Aorta (tissue), 5 donors: ENCODE measurements around the gene AMY1A. TPM values are rescaled to one million over a fixed set of nuclear protein-coding genes. Genes with fewer than 3 reads are reported as not detected.
"Not testable (repeated sequence)": the region's sequence is repeated elsewhere in the genome, so short reads cannot be mapped to it uniquely, and the experiment has no call there.

ENCODE experiments used
- ATAC-seq: fragments of 200-7000 bp; cut with Tn5 transposase; one replicate; pipeline ENCODE4 v1.9.1; 2022; ENCODE audit warnings: moderate library complexity; ENCODE audit not compliant: low FRiP score
- DNase-seq, 2 donors: peaks; one replicate each; pipeline ENCODE4 v3.0.0-alpha.2; 2020
- H3K27ac ChIP-seq, 2 donors: one replicate each; pipeline ENCODE4 v1.5.1; 2013; ENCODE audit warnings: low read length in 2 of 2, mild to moderate bottlenecking in 2 of 2, moderate library complexity in 2 of 2, control low read depth in 1 of 2, inconsistent platforms in 1 of 2, low read depth in 1 of 2
- H3K27me3 ChIP-seq, 2 donors: one replicate each; pipeline ENCODE4 v1.6.1; 2013; ENCODE audit warnings: control low read depth in 1 of 2, low read length in 1 of 2, mild to moderate bottlenecking in 1 of 2, moderate library complexity in 1 of 2; ENCODE audit not compliant: insufficient read depth in 2 of 2, control insufficient read depth in 1 of 2
- H3K36me3 ChIP-seq, 2 donors: one replicate each; pipeline ENCODE4 v1.6.1; 2013; ENCODE audit warnings: control low read depth in 1 of 2, low read length in 1 of 2, mild to moderate bottlenecking in 1 of 2; ENCODE audit not compliant: insufficient read depth in 2 of 2, control insufficient read depth in 1 of 2
- H3K4me1 ChIP-seq, 2 donors: one replicate each; pipeline ENCODE4 v1.6.1; 2013; ENCODE audit warnings: low read length in 2 of 2, control low read depth in 1 of 2, mild to moderate bottlenecking in 1 of 2, moderate library complexity in 1 of 2; ENCODE audit not compliant: insufficient read depth in 2 of 2, control insufficient read depth in 1 of 2
- H3K4me3 ChIP-seq, 2 donors: one replicate each; pipeline ENCODE4 v1.5.1; 2013; ENCODE audit warnings: low read length in 2 of 2, control low read depth in 1 of 2, mild to moderate bottlenecking in 1 of 2
- H3K9me3 ChIP-seq: one replicate; pipeline ENCODE4 v1.6.1; 2013; ENCODE audit warnings: mild to moderate bottlenecking, low read length; ENCODE audit not compliant: control insufficient read depth
- WGBS, 2 donors: extraction: QIAGEN DNeasy Blood & Tissue Kit; methylation state at CpG; one replicate each; pipeline ENCODE4 v1.1.7; 2013; 5-methylcytosine and 5-hydroxymethylcytosine counted together
- intact Hi-C, 2 donors: fragments of 100-400 bp; cut with DNase I; formaldehyde crosslinking; loops; one replicate each; pipeline versions ENCODE4 v1.14.2 to v1.15.0; 2022
- polyA plus RNA-seq, 2 donors: library from polyadenylated mRNA; stranded (reverse); fragments of 200-250 nt; gene quantifications; one replicate each; pipeline ENCODE4 v1.2.3, GENCODE V29; 2013
- total RNA-seq, 2 donors: library from RNA; stranded (reverse); fragmentation: NEBNext Ultra II Directional; extraction: Animal tissue kit (Norgen Biotek cat#: 25700); gene quantifications; one replicate each; pipeline ENCODE4 v1.2.1, GENCODE V29; 2021
- donor health status: healthy with polysubstance abuse.
- donor health status: Bipolar disorder and iron deficiency.
- donor health status: DM: no; HTN: no; CAD: no.
- donor health status: DM: no; HTN: no; CAD: no.
- donor health status: DM: yes; HTN: yes; CAD: no.

AMY1A gene
- total and polyA plus RNA-seq, 4 donors, result not detected

DNA sequence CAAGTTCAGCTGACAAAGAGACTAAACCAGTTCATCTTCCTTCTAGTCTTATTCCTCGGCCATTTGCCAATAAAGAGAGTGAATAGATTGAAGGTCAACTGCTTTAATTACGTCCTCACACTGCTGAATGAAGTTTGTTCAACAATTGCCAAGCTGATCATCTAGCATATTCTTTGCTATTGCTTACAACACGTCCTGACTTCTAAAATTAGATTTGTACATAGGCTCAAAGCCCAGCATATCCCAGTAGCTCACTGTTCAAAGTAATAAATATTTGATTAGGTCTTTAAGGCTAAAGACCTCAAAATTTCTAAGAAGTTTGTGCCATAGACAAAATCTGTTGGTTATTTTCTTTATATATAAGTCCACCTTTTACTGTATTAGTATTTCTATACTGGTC is 20.8 kb downstream of the AMY1A start:
- ATAC-seq, H3K27me3 ChIP-seq, H3K9me3 ChIP-seq, H3K36me3 ChIP-seq, H3K27ac ChIP-seq, DNase-seq, intact Hi-C loops, H3K4me1 ChIP-seq, H3K4me3 ChIP-seq: not testable (repeated sequence)
- no CpG with 5 or more reads among the region's 3 CpGs for WGBS, 2 donors

DNA sequence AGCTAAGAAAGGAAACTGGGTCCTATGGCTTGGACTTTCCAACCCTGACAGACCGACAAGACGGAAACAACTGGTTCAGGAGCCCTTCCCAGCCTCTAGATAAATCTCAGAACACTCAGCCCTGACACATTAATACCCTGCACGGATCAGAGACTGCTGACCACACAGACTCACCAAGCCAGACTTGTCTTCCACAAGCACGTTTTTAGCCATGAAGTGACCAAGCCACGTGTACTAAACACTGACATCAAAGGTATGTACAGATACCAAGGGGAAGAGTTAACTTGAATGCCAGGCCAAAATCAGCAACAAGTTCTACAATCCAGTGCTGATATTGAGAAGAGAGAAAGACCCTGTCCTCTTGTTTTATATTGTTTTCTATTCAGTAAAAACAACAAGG is 40.5 kb downstream of the AMY1A start, which contains the start of gene AMY1B:
Gene AMY1B (minus strand): TSS at position 101 of the 400 bp plus-strand sequence. CDS start 571 bp downstream, outside the sequence.
- WGBS, 2 donors, result no CpG with 5 or more reads among the region's 5 CpGs
- ATAC-seq, result not testable (repeated sequence)

DNA sequence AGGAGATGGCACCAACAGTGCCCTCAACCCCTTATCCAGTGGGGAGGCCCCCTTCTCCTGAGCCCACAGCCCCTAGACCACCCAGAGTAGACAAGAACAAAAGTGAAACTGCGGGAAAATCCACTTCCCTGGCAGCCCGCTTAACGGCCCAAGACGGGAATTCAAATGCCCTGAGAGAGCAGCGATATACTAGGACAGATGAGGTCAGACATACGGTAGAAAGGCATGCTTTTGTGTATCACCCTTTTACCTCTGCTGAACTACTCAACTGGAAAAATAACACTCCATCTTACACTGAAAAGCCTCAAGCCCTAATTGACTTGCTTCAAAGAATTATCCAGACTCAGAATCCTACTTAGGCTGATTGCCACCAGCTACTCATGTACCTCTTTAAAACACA is 41.9 kb downstream of the AMY1A start:
- H3K27me3 ChIP-seq, H3K4me1 ChIP-seq, H3K27ac ChIP-seq, H3K36me3 ChIP-seq, ATAC-seq, DNase-seq, intact Hi-C loops, H3K9me3 ChIP-seq, H3K4me3 ChIP-seq: not testable (repeated sequence)
- WGBS, 2 donors, result no CpG with 5 or more reads among the region's 6 CpGs

More for the DNA sequence above, 40.5 kb downstream of the AMY1A start, which contains the start of gene AMY1B:
- intact Hi-C loops, H3K4me1 ChIP-seq, H3K27ac ChIP-seq, H3K4me3 ChIP-seq, H3K27me3 ChIP-seq, H3K36me3 ChIP-seq, H3K9me3 ChIP-seq, DNase-seq: not testable (repeated sequence)

DNA sequence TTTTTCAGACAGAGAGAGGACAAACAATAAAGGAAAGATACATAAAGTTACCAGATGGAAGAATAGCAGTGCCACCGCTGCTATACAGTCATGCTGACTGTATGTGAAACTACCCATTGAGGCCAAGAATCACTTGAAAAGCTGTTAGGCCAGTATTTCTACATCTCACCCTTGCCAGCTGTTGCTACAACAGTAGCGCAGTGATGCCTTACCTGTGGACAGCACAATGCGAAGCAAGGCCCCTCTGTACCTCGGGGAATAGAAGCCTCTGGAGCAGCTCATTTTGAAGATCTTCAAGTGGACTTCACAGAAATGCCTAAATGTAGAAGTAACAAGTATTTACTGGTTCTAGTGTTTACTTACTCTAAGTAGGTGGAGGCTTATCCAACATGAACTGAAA is 45.1 kb downstream of the AMY1A start:
- H3K27ac ChIP-seq, H3K4me1 ChIP-seq, ATAC-seq, H3K4me3 ChIP-seq, intact Hi-C loops, H3K9me3 ChIP-seq, H3K27me3 ChIP-seq, H3K36me3 ChIP-seq, DNase-seq: not testable (repeated sequence)
- no CpG with 5 or more reads among the region's 4 CpGs for WGBS, 2 donors

DNA sequence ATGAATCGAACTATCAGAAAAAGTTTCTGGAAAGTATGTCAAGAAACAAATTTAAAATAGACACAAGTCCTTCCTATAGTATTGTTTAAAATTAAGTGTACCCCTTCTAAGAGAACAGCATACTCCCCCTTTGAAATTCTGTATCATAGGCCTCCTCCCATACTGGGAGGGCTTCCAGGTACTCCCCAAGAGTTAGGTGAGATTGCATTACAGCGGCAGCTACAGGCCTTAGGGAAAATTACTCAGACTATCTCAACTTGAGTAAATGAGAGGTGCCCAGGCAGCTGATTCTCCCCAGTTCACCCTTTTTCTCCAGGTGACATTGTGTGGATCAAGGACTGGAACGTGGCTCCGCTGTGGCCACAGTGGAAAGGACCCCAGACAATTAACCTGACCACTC is 45.7 kb downstream of the AMY1A start:
- H3K9me3 ChIP-seq, intact Hi-C loops, H3K27ac ChIP-seq, H3K4me1 ChIP-seq, H3K36me3 ChIP-seq, H3K4me3 ChIP-seq, ATAC-seq, DNase-seq, H3K27me3 ChIP-seq: not testable (repeated sequence)
- WGBS, 2 donors, result no CpG with 5 or more reads among the region's 4 CpGs

DNA sequence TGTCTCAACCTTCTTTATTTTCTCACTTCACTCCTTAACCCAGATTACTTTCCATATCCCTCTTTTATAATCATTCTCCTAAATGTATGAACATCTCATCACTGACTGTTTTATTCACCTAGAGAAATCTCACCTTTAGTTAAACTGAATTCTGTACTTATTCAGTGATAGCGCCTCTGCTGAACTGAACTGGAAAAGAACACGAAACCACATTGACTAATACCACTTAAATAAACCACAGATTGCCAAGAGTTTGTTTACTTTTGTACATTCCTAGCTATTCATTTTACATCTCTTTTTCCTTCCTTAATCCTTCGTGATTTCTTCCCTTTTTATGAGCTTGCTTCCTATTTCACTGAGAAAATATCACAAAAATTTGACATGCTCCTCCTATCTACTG is 52.1 kb downstream of the AMY1A start:
- DNase-seq, intact Hi-C loops, H3K9me3 ChIP-seq, H3K27ac ChIP-seq, H3K36me3 ChIP-seq, ATAC-seq, H3K27me3 ChIP-seq, H3K4me3 ChIP-seq, H3K4me1 ChIP-seq: not testable (repeated sequence)
- WGBS, 2 donors, result no CpG with 5 or more reads among the region's 3 CpGs

DNA sequence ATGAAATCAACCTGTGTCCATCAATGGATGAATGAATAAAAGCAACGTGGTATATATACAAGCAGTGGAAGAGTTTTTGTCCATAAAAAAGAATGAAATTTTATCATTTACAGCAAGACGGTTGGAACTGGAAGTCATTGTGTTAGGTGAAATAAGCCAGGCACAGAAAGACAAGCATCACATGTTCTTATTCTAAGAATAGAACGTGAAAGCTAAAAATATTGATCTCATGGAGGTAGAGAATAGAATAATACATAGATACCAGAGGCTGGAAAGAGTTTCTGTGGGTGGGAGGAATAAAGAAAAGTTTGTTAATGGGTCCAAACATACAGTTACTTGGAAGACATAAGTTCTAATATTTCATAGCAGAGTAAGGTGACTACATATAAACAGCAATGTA is 54.8 kb downstream of the AMY1A start:
- H3K4me3 ChIP-seq, intact Hi-C loops, H3K9me3 ChIP-seq, DNase-seq, H3K36me3 ChIP-seq, H3K27me3 ChIP-seq, ATAC-seq, H3K27ac ChIP-seq, H3K4me1 ChIP-seq: not testable (repeated sequence)
- WGBS, 2 donors, result no CpG with 5 or more reads among the region's 3 CpGs

Other genes with a start within 250 kb of the AMY1A start
- gene RNPC3, start 130.1 kb upstream of the AMY1A start, total RNA-seq, result 10 to 100 TPM; 19.5 to 40.4 TPM
- 10 to 100 TPM in 1 of 2 donors, 1 to 10 TPM in 1; 7.3 to 35.5 TPM for gene RNPC3, start 130.1 kb upstream of the AMY1A start, polyA plus RNA-seq
- gene AMY2B, start 84.2 kb upstream of the AMY1A start, total RNA-seq, result 10 to 100 TPM; 16.7 to 27.3 TPM
- 10 to 100 TPM in 1 of 2 donors, 1 to 10 TPM in 1; 3.5 to 41.1 TPM for gene AMY2B, start 84.2 kb upstream of the AMY1A start, polyA plus RNA-seq
- 1 to 10 TPM; 2.8 to 4.2 TPM for gene AMY2A, start 38.3 kb upstream of the AMY1A start, total RNA-seq
- under 1 TPM; 0.08 to 0.63 TPM for gene AMY2A, start 38.3 kb upstream of the AMY1A start, polyA plus RNA-seq
- not detected for gene AMY1B, start 40.5 kb downstream of the AMY1A start, total RNA-seq
- not detected for gene AMY1B, start 40.5 kb downstream of the AMY1A start, polyA plus RNA-seq
- not detected for gene AMY1C, start 94.1 kb downstream of the AMY1A start, total RNA-seq
- not detected for gene AMY1C, start 94.1 kb downstream of the AMY1A start, polyA plus RNA-seq